Measurements from ENCODE around the gene OLFML2B.
"Not testable (repeated sequence)": the region's sequence is repeated elsewhere in the genome, so short reads cannot be mapped to it uniquely, and the experiment has no call there.

OLFML2B gene

GRCh38 chr1:162018418-162018817 is 5.3 kb downstream of the OLFML2B start:
- TF ChIP-seq CTCF (conservative IDR thresholded peaks at IDR 0.05; ENCODE audit: low read depth, low read length), result no peak
- DNase-seq (ENCODE audit: low read depth), result no peak
- no peak overlapping the region for H3K4me3 ChIP-seq (ENCODE audit: low read length)

- not testable (repeated sequence) for DNase-seq (ENCODE audit: low read depth); H3K4me3 ChIP-seq (ENCODE audit: low read length)
Measured at GRCh38 chr1:162017791-162018190, 5.9 kb downstream of the OLFML2B start.

GRCh38 chr1:162016631-162017030 is 7.0 kb downstream of the OLFML2B start:
- TF ChIP-seq CTCF (conservative IDR thresholded peaks at IDR 0.05; ENCODE audit: low read depth, low read length), result no peak
- H3K4me3 ChIP-seq (ENCODE audit: low read length), result no peak overlapping the region
- DNase-seq (ENCODE audit: low read depth), result no peak

- no peak for TF ChIP-seq CTCF (conservative IDR thresholded peaks at IDR 0.05; ENCODE audit: low read depth, low read length)
- no peak for DNase-seq (ENCODE audit: low read depth)
- H3K4me3 ChIP-seq (ENCODE audit: low read length), result no peak overlapping the region
Measured at GRCh38 chr1:162015196-162015595, 8.5 kb downstream of the OLFML2B start.

- H3K4me3 ChIP-seq (ENCODE audit: low read length), result no peak overlapping the region
- DNase-seq (ENCODE audit: low read depth), result no peak
- no peak for TF ChIP-seq CTCF (conservative IDR thresholded peaks at IDR 0.05; ENCODE audit: low read depth, low read length)
Measured at GRCh38 chr1:162014202-162014601, 9.5 kb downstream of the OLFML2B start.

- H3K4me3 ChIP-seq (ENCODE audit: low read length), result no peak overlapping the region
- DNase-seq (ENCODE audit: low read depth), result no peak
- no peak for TF ChIP-seq CTCF (conservative IDR thresholded peaks at IDR 0.05; ENCODE audit: low read depth, low read length)
Measured at GRCh38 chr1:162013289-162013688, 10.4 kb downstream of the OLFML2B start.

- no peak for TF ChIP-seq CTCF (conservative IDR thresholded peaks at IDR 0.05; ENCODE audit: low read depth, low read length)
- DNase-seq (ENCODE audit: low read depth), result no peak
- H3K4me3 ChIP-seq (ENCODE audit: low read length), result no peak overlapping the region
Measured at GRCh38 chr1:162011337-162012012, 12.2 kb downstream of the OLFML2B start.

GRCh38 chr1:162010175-162010506 is 13.5 kb downstream of the OLFML2B start:
- TF ChIP-seq CTCF (conservative IDR thresholded peaks at IDR 0.05; ENCODE audit: low read depth, low read length), result no peak
- no peak for DNase-seq (ENCODE audit: low read depth)
- H3K4me3 ChIP-seq (ENCODE audit: low read length), result no peak overlapping the region
